NCI-H526 treated with DMSO at 0.1 percent for 48 hours (cell line): ENCODE data around the gene TRHDE.

Experiments used
- DNase-seq: peaks from one replicate; lab custom pipeline; 2025; lab: John Stamatoyannopoulos, UW

Gene TRHDE, protein sequence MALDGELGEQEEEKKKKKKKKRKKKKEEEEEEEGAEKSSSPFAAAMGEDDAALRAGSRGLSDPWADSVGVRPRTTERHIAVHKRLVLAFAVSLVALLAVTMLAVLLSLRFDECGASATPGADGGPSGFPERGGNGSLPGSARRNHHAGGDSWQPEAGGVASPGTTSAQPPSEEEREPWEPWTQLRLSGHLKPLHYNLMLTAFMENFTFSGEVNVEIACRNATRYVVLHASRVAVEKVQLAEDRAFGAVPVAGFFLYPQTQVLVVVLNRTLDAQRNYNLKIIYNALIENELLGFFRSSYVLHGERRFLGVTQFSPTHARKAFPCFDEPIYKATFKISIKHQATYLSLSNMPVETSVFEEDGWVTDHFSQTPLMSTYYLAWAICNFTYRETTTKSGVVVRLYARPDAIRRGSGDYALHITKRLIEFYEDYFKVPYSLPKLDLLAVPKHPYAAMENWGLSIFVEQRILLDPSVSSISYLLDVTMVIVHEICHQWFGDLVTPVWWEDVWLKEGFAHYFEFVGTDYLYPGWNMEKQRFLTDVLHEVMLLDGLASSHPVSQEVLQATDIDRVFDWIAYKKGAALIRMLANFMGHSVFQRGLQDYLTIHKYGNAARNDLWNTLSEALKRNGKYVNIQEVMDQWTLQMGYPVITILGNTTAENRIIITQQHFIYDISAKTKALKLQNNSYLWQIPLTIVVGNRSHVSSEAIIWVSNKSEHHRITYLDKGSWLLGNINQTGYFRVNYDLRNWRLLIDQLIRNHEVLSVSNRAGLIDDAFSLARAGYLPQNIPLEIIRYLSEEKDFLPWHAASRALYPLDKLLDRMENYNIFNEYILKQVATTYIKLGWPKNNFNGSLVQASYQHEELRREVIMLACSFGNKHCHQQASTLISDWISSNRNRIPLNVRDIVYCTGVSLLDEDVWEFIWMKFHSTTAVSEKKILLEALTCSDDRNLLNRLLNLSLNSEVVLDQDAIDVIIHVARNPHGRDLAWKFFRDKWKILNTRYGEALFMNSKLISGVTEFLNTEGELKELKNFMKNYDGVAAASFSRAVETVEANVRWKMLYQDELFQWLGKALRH

DNA sequence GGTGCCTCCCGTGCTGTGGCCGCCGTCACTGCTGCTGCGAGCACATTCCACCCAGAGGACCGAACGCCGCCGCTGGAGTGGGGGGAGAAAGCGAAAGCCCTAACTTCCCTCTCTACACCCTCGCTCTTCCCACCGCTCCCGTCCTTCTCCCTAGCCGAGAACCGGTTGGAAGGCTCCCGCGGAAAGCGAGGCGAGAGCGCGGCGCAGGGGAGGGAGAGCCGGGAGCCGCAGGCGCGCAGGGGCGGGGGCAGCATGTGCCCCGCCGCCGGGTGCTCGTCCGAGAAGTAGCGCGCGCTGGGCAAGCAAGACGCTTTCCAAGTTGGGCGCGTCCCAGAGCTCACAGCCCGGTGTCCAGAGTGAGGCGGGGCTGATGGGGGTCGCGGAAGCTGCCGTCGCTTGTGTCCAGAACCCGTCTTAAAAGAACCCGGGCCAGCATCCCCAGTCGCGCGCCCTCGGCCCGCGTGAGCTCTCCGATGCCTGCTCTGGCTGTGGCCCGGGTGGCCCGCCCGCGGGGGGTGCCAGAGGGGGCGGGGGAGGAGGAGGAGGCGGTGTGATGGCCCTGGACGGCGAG is at the start of gene TRHDE:
TRHDE (plus strand) TSS at position 280 of the 571 bp plus-strand sequence; CDS start at position 554, 274 bp downstream.
- DNase-seq, result no peak

DNA sequence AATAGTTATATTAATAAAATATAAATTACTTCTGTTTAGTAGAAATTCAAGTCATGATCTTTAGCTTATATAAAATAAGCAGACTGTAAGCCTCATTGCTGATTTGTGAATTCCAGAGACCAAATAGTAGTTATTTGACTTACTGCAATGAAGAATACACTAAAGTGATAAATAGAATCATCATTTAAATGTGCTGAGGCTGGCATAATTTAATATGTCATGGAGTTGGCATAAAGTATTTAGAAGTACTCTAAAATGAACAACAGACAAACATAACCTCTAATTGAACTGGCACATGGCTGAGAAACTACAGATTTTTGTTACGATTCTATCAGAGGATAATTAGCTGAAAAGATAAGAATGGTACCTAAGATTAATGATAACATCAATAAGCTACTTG is 45.7 kb upstream of the TRHDE start:
- DNase-seq, result no peak

DNA sequence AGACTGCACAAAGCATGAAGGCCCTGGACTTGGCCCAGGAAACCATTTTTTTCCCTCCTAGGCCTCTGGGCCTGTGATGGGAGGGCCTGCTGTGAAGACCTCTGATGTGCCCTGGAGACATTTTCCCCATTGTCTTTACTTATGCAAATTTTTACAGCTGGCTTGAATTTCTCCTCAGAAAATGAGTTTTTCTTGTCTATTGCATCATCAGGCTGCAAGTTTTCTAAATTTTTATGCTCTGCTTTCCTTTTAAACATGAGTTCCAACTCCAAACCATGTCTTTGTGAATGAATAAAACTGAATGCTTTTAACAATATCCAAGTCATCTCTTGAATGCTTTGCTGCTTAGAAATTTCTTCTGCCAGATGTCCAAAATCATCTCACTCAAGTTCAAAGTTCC is 43.7 kb upstream of the TRHDE start:
- DNase-seq, result no peak

DNA sequence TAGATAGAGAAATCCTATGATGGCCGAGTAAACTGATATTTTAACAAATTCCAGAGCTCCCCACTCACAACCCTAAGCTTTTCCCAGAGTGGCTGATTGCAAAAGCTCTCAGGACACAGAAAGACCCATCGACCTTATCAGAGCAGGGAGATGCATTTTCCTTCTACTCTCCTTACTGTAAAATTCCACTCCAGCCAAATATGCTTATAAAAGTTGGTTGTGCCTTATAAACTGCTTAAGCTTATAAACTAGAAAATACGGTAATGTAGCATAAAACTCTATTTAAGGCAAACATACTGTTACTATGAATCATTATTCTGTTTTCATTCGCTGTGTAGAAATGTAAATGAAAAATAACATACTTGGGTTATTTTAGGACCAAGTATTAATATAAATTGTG is 41.6 kb upstream of the TRHDE start:
- no peak for DNase-seq

DNA sequence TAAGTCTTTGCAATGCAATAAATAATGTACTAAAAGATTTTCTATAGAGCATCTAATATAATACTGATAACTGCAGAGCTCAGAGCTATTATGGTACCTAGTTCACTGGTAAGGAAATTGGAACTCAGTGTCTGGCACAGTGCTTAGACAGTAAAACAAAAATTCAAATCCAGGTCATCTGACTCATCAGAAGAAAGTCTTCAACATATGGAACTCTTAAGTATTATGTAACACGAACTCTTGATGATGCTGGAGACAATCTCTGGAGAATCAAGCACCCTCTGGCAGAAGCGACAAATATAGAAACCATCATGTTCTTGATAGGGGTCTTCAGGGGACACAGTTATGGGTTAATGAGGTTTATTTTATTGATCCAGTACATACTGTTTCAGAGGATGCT is 37.3 kb upstream of the TRHDE start:
- DNase-seq, result no peak

DNA sequence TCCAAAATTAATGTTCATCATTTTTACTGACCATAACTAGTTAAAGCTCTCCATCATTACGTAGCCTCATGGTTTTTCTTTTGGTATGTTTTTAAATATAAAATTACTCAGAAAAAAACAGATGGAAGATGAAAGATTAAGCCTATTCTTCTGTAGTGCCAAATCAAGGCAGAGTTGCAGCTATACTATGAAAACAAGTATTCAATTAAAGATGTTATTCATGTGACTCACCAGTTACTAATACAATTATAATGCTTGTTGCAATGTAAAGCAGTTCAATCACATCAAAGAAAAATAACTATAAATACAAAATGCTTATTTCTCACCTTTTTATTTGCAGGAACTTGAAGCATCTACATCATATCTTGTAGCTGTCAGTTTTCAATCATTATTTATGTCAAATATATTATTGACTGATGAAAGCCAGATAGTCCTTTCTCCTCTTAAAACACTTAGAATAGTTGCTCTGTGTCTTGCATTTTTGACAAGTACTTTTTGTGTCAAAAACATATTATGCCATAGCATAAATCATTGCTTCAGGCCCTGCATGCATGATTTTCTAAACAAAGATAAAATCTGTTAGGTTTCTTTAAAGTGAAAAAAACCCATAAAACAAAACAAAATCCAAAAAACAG is 36.0 kb upstream of the TRHDE start:
- DNase-seq, result no peak

DNA sequence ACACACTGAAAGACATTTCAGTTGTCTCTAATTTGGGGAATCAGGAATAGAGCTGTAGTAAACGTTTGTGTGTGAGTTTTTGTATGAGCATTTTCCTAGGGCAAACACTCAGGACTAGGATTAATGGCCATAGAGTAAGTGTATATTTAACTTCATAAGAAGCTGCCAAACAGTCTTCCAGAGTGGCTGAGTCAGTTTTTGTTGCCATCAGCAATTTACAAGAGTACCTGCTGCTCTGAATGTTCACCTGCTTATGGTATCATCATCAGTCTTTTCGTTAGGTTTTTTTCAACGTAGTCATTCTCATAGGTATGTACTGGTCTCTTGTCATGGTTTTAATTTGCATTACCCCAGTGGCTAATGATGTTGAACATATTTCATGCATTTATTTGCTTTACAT is 30.6 kb upstream of the TRHDE start:
- DNase-seq, result no peak

DNA sequence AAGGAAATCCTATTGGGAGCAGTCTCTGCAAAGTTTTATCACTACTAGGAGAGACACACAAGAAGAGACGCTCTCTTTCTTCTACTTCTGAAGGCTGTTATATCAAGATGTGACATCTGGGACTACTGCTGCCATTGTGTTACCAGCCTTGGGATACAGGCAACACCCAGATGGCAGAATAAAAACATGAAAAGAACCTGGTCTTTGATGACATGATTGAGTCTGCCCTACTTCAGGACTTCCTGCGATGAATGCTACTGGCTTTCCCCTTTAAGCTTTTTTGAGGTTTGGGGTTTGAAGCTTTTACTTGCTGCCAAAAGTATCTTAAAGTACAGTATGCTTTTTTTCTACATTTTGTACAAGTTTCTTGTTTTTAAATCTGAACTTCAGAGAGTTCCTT is 29.2 kb upstream of the TRHDE start:
- no peak for DNase-seq

DNA sequence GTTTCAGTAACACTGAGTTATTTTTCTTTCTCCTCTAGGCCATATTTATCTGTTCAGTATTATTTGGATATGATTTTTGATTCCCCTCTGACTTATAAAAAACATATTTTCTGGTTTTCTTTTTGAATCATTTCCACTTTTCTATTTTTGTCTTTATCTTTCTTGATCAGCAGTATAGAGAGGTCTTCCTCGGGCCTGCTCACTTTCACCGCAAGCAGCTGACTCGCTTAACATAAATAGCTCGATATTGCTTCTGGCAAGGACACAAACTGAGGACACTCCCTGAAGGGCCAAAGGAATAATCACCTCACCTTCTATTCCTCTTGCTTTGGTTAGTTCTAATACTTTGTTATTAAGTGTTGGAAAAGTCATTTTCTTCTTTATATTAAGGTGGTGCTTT is 25.8 kb upstream of the TRHDE start:
- DNase-seq, result no peak

DNA sequence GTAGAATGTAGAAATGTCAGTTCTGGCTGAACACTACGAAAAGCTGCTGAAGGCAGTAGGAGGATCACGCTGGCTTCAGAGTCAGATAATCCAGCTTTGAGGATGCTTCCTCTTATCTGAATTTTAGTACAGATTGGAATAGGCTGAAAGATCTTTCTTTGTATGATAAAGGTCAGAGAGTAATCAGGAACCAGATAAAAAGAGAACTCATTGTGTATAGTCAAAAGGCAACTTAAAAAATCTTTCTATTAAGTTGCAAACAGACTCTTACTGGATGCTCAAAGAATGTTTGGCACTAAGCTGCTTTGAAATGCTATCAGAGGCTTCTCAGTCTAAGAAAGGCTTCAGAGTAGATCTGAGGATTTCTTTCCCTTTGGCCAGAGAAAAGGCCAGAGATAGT is 21.8 kb upstream of the TRHDE start:
- no peak for DNase-seq

DNA sequence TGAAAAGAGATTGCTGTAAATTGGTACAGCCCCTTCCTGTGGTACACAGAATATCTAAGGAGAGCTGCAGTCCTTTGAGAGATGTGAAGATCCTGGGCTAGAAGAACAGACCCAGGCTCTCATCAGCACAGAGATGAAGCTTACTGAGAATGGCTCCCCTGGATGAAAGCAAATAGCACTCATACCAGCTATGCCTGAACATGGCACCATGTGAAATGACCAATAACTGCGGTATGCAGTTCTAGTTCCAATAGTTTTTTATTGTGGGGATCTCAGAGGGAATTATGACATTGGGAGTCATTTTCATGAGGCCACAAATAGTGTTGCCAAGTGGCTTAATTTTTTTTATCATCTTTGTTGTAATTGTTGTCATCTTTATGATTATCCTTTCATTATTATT is 15.4 kb upstream of the TRHDE start:
- no peak for DNase-seq

DNA sequence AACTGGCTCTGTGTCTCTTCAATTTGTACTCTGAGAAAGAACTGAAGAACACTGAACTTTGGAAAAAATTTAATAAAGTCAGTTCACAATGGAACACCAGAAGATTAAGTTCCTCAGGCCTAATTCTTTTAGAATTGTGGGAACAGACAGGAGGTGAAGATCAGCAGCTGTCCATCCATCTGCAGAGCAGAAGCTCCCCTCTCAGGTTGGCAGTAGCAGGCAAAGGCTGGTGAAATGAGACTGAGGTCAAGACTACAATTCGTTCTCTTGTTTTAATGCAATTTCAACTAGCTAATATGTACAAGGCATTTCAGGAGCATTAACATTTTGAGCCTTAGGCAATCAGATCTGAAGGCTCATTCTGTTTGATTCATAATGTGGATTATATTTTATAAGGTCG is 10.3 kb upstream of the TRHDE start:
- DNase-seq, result no peak

DNA sequence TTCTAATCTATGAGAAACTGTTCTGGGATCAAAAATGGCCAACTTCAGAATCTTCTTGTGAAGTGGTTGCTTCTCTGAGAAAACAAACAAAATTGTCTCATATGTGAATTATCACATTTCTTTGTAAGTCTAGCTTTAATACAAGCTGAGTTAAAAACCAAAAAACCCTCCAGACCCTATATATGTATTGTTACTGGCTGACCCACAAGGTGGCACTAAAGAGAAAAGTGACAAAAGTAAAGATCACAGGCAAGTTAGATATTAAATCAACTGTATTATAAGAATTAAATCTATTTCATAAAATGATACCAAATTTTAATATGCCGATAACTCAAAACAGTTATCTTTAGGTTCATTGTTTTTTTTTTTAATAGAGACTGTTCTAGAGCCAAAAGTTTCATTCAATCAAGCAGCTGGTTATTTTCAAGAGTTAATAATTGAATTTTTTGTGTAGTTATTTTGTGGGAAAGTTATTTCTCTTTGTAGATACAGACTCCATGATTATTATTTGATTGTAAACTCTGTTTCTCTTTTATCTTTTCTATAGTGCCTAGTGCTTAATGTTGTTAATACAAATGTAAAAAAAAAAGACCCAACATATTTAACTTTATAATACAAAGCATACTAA is 7.5 kb upstream of the TRHDE start:
- DNase-seq, result no peak

DNA sequence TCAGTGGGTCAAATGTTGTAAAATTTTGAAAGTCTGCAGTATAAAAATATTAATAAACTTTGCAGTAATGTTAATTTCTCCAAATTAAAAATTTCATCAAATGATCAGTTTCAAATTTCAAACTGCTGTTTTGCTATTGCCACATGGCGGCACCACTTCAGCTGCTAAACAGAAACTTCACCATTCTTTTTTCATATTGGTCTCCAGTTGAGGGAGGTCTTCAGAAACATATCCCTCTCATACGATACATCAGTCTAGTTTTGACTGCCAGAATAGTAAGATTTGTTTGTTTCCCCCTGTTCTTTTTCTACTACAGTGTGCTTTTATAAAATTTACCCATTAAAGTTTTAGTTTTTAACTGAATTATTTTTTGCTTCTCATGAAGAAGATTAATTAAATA is 4.2 kb upstream of the TRHDE start:
- DNase-seq, result no peak

DNA sequence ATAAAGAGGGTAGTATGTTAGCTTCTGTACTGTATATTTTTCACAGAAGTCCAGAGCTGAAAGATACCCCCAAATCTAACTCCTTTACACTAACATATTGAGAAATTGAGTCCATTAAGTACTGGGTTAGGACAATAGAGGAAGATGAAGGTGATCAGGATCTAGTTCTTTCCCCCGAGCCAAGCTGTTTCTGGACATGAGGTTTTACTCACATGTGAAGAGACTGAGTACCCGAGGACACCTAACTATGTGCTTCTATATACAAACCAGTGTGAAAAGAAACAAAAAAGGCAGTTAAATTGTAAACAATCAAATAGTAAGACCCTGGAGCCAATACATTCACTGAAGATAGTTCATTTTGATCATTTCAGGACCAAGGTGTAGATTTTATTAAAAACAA is 3.8 kb upstream of the TRHDE start:
- DNase-seq, result no peak

DNA sequence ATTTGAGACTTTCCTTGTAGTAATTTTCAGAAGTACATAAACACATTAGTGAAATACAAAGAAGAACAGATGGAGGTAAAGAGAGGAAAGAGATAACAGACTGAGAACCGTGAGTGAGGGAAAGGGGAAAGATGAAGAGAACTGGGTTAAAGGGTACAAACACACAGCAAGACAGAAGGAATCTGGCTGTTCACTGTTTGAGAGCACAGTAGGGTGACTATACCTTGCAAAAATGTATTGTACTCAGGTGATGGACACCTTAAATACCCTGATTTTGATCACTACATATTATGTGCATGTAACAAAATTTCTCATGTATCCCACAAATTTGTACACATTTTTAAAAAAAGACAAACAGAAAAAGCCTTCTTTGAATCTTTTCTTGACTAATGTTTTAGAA is 2.7 kb upstream of the TRHDE start:
- no peak for DNase-seq

DNA sequence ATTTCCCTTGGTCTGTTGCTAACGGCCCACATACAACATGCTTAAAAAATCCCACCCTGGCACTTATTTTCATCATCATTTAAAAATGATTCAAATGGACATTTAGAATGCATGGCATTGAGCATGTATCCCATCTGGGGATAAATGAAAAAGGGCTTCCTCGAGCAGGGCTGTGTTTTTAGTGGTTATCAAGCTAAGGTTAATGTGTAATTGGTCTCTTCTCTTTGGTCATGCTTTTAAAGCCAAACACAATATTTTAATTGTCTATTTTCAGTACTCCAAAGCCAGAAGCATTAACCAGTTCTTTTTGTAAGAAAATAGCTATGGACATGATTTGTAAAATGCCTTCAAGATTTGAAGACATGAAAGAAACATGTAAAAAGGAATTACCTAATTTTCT is 1.9 kb upstream of the TRHDE start:
- DNase-seq, result no peak

DNA sequence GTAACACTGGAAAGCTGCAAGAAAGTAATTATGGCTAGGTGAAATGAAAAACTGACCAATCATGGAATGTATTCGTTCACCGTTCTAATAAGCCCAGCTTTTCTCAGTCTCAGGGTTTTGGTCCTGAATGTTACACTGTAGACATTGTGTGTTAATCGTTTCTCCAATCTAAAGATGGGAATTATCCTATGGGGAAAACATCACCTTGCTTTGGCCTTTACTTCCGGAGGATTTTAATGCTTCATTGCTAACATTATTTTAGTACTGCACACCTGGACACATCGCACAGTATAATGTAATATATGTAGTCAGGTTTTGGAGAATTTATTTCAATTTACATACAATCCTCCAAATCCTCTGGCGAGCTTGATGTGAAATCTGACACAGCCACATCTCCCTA is 1.2 kb upstream of the TRHDE start:
- no peak for DNase-seq

DNA sequence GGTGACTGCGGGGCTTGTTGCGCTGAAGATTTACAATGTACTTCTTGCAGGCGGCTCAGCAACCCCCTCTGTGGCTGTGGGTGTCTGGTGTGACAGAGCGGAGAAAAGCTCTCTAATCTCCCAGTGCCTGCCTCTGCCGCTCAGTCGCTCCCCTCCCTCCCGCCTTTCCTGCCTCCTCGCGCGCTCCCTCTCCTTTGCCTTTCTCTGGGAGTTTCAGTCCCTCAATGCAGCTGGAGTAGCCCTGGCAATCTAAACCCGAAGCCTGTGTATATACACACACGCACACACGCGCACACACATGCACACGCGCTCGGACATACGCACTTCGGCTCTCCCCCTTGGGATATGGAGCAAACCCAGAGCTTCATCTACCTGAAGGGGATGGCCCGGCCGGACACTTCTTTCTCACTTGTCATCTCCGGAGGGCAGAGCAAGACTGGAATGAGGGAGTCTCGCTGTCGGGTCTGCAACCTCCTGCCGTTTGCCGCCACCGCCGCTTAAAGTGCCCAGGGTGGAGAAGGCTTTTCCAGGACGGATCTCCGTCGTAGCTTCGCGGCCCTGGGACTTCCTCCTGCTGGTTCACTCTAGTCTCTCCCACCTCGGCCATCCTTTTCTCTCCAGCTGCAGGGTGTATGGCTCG is 599 bp upstream of the TRHDE start:
- DNase-seq, result no peak

DNA sequence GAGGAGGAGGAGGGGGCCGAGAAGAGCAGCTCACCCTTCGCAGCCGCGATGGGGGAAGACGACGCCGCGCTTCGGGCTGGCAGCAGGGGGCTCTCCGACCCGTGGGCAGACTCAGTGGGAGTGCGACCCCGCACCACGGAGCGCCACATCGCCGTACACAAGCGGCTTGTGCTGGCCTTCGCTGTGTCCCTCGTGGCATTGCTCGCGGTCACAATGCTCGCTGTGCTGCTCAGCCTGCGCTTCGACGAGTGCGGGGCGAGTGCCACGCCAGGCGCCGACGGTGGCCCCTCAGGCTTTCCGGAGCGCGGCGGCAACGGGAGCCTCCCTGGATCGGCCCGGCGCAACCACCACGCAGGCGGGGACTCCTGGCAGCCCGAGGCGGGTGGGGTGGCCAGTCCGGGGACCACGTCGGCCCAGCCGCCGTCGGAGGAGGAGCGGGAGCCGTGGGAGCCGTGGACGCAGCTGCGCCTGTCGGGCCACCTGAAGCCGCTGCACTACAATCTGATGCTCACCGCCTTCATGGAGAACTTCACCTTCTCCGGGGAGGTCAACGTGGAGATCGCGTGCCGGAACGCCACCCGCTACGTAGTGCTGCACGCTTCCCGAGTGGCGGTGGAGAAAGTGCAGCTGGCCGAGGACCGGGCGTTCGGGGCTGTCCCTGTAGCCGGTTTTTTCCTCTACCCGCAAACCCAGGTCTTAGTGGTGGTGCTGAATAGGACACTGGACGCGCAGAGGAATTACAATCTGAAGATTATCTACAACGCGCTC is 745 bp downstream of the TRHDE start:
- no peak for DNase-seq

DNA sequence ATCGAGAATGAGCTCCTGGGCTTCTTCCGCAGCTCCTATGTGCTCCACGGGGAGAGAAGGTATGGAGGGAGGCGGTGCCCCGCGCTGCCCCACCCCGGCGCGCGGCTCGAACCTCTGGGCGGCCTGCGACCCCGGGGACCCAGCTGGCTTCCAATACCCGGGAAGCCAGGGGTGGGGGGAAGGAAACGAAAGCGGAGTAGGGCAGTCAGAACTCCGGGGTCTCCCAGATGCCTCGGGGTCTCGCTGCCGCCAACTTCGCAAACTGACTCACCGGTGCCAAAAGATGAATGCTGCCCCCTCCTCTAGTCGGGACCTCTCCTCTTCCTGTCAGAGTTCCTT is 1.3 kb downstream of the TRHDE start:
- DNase-seq, result no peak
